Stimulated activated CD4-positive, alpha-beta T cell treated with anti-CD3 and anti-CD28 coated beads, Interleukin-4, amount 100 ng/mL, for 48 hours (primary cell): Measurements from ENCODE around the gene ACOX3.
A peak's percentile ranks its signal among the peaks of the same experiment; 100 is the strongest.
"Not testable (repeated sequence)": the region's sequence is repeated elsewhere in the genome, so short reads cannot be mapped to it uniquely, and the experiment has no call there.

Experiments used
- DNase-seq, 2 donors: peaks; one replicate each; pipeline ENCODE4 v3.0.0-alpha.2; 2020; ENCODE audit warnings: low read depth in 2 of 2

The ACOX3 gene

DNA sequence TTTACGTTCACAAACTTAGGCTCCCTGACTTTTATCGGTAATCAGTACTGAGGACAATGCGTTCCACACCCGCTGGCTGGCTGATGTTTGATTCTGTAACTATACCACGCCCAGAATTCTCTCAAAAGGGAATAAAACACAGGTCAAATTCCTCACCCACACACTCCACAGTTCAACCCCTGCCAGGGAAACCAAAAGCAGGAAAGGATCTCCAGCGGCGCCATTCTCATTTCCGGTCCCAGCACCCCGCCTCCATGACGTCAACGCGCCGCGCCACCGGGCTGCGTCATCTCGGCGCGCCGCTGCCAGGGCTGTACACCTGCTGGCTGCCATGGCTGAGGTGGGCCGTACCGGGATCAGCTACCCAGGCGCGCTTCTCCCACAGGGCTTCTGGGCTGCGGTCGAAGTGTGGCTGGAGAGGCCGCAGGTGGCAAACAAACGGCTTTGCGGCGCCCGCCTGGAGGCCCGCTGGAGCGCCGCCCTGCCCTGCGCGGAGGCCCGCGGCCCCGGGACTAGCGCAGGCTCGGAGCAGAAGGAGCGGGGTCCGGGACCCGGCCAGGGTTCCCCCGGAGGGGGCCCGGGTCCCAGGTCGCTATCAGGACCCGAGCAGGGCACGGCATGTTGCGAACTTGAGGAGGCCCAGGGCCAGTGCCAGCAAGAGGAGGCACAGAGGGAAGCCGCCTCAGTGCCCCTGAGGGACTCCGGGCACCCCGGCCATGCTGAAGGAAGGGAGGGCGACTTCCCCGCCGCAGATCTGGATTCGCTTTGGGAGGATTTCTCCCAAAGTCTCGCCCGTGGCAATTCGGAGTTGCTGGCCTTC, at the start of gene ACOX3, which contains the start of gene TRMT44:
Gene ACOX3 (minus strand): TSS at position 232 of the 820 bp plus-strand sequence. CDS start 24,202 bp downstream, outside the sequence.
Gene TRMT44 (plus strand): TSS at position 286 of the 820 bp plus-strand sequence. CDS start 46 bp downstream, at position 332.
- DNase-seq, result peak; percentile 88 to 94

DNA sequence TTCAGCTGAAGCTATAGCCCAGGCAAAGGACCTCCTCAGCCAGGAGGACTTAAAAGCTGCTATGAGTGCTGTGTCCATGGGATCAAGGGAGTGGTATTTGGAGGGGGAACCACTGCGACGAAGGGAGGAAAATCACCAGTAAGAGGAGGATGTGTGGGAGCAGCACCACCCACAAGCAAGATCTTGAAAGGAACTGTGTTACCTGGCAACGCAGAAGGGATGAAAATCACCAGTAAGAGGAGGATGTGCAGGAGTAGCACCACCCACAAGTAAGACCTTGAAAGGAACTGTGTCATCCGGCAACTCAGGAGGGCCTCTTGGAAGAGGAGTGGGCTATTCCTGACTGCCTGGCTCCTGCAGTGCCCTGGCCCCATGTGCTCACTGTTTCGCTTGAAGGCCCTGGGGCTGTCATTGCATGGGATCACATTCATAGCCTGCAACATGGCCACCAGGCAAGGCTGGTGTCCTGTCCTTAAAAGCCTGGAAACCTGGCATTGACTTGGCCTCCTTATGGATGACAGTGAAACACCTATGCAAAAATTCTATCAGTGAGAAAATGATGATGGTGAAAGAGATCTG, 48.4 kb upstream of the ACOX3 start:
- no peak for DNase-seq

DNA sequence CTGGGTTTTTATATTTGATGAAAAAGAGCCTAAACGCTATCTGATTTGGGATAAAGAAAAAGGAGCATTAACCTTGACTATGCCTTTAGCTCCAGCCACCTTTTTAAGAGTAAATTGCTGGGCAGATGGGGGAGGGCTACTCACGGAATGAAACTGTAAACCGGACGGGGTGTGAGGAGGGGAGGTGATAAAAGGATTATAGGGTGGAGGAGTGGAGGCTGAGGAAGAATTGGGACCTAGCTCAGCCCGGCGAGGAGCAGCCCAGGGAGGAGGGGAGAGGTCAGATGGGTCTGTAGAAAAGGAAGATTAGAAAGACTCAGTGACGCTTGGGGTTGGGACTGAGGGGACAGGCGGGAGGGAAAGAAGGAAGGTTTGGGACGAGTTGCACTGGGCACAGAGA, 46.1 kb upstream of the ACOX3 start:
- DNase-seq, result not testable (repeated sequence)

DNA sequence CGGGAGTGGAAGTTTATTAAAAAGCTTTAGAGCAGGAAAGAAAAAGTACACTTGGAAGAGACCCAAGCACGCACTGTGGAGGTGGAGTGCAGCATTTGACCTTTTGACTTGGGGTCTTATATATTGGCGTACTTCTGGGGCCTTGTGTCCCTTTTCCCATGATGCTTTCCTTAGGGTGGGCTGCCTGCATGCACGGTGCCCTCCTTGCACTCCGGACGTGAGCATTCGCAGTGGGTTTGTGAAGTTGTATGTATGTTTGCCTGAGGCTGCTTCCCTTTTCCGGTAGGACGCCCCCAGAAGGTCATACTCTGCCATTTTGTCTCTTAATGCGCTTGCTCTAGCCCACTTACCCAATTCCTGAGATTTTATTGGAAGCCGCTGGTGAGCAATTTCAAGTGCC, 39.7 kb upstream of the ACOX3 start:
- DNase-seq, result no peak

DNA sequence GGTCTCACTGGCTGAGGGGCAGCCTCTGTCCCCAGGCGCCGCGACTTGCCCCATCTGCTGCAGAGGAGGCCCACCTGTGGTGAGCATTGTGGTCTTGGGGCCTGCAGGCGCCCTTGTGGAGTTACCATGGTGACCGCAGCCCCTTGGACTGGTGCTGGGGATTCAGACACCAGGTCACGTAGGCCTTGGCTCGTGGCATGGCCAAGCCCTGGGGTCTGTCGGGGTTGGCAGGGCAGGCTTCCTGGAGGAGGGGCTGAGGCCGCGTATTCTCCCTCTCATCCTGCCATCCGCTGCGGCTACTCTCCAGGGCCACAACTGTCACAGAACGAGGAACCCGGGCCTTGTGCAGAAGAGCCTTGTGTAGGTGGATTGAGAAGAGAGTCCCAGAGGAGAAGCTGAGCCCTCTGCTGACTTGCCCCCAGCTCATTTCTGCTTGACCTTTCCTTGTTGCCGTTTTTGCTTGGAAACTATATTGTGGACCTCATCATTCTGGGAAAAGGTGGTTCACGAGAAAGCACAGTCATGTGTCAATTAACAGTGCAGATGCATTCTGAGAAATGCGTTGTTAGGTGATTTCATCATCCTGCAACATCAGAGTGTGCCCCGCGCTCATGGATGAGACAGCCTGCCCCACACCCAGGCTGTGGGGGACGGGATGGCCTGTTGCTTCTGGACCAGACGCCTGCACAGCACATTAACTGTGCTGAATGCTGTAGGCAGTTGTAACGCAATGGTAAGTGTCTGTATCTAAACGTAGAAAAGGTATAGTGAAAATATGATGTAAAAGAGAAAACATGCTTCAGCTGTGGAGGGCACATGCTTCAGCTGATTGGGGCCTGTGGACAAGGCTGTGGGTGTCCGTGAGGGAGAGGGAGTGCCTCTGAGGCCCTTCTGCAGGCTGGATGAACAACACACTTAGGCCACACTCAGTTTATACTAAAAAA, 38.5 kb upstream of the ACOX3 start:
- no peak for DNase-seq

DNA sequence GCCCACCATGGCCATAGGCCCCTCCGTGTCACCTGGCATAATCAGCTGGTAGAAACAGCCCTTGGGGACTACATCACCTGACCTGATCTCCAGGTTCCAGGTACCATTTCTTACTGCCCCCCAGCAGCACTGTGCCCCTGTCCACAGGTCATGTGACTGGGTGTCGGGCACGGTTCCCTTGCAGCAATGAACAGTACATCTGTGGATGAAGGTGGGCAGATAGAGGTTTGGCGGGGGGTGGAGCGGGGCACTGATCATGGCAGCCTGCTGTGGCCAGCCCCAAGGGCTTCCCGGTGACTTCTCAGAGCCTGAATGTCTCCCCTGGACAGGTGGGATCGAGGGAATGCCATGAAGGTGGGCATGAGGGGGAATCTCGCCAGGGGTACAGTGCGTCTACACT, 37.8 kb upstream of the ACOX3 start:
- DNase-seq, result no peak

DNA sequence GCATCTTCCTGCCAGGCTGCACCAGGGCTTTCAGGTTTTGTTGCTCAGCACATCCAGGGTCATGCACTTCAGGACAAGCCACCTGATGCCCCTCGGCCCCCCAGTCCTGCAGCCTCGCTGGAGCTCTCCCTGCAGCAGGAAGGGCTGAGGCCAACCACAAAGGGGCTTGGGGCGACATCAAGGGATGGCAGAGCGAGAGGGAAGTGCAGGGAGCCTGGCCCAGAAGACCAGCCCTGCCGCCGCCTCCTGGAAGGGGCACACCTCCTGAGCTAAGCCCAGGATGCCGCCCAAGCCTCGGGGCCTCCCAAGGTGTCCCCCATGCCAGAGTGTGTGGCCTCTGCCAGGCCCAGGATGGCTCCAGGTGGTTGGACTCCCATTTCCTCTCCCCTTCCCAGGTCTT, 37.2 kb upstream of the ACOX3 start:
- DNase-seq, result no peak

DNA sequence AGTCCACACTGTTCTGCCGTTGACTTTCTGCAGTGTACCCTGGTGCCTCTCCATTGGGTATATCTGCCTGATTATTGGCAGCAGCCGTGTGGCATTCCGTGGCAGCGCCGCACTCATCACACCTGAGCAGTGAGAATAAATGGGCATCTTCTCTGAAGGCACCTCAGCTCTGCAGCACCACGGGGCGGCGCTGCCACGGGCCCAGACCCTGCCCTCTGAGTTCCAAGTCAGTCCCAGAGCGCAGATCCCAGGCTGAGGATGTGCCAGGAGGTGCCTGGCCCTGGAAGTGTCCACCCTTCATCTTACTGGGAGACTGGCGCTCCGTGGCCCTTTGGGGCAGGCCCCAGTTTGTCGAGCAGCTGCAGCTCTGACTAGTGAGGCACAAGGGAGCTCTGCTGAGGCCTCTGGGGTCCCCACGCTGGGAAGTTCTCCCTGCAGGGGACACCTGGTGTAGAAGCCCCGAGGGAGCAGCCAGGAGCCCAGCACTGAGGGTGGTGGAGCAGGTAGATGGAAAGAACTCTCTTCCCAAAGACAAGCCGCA, 36.6 kb upstream of the ACOX3 start:
- DNase-seq, result no peak

DNA sequence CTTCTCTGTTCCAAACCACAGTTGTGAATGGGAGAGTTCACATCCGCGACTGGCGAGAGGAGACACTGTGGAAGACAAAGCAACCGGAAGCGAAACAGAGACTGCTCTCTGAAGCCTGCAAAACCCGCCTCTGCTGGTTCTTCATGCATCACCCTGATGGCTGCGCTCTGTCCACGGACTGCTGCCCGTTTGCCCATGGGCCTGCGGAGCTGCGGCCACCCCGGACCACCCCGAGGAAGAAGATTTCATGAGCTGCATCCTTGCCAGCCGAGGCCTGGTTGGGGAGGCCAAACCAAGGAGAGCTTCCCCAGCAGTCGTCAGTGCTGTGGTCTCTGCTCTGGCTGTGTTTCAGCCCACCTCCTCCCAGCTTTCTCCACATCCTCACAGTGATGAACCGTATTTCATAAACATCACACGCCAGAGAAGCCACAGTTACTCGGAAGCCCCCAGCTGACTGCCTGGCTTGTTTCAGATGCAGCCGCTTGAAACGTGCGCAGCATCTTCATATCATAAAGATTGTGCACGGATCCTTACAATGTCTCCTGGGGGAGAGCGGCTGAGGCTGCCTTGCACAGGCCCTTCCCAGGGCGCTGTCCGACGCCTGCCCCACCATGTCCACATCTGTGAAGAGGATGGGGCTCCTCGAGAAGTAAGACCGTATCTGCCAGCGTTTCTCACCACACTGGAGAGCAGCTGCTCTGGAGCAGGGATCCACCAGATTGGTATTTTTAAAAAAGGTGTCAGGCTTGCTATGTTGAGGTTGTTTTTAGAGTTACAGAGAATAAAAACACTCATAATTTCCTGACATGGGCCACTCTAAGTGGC, 35.4 kb upstream of the ACOX3 start:
- DNase-seq, result no peak

DNA sequence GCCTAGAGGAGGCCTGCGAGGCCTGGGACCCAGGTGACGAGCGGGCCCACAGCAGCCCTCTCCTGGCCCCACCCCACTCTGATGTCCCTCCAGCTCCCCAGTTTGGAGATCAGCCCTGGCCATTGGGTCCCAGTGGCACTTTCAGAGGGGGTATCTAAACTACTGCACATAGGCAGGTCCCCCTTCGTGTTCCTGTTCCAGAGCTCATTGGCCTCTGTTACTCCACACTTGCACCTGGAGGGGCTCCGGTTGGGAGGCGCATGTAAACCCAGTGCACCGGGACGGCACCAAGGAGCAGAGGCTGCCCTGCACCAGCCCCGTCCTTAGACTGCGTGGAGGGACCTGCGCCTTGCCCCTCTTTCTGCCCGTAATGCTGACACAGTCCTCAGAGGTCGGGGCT, 34.3 kb upstream of the ACOX3 start:
- no peak for DNase-seq

DNA sequence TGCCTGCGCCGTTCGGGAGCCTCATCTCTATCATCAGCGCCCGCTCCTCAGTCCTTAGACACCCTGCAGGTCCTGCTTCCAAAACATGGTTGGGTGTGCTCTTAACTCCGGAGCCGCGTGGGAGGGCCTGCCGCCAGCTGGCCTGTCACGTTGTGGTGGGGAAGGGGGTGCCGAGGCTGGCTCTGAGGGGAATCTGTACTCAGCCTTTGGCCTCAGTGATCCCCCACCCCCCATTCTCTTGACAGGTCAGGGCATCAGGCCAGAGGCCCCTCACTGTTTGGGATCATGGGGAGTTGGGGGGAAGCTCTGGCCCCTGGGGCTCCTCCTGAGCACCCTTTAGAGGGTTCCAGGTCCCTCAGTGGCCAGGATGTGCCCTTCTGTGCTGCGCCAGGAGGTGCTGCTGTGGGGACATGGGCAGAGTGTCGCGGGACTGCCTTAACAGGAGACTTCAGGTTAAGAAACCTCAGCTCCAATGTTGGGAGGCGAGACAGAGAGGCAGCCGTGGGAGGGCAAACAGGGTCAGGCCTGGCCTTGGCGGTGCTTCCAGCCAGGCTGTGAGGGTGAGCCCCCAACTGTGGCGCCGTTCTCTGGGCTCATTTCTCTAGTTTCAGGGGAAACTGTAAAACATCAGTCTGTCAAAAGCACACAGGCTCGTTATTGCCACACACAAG, 33.5 kb upstream of the ACOX3 start:
- DNase-seq, result no peak

DNA sequence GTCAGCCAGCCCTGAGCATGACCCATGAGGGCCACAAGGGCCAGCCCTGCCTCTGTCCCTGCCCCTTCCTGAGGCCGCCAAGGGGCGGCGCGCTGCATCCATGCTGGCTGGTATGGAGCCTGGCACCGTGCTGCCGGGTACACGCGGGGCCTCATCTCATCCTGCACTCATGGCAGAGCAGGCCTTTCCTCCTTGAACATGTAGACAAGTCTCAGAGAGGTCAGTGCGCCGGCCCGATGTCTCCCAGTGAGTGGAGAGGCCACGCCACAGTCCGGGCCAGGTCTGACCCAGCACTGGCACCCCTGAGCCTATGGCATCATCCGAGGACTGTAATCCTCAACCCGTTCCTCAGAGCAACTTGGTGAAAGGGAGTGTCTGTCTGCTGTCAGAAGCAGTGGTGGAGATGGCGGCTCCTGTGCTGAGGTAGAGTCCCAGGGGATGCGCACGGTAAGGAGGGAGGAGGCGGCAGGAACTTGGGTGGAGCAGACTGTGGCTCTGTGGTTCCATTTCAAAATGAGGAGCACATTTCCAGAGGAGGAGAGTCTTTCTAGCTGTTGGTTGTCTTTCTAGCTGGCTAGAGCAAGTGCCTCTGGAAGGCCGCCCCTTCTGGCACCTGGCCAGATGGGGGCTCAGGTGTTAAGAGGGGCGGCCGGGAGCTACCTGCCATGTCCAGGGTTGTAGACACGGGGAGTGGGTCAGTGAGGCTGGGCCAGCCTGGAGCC, 32.8 kb upstream of the ACOX3 start:
- no peak for DNase-seq

DNA sequence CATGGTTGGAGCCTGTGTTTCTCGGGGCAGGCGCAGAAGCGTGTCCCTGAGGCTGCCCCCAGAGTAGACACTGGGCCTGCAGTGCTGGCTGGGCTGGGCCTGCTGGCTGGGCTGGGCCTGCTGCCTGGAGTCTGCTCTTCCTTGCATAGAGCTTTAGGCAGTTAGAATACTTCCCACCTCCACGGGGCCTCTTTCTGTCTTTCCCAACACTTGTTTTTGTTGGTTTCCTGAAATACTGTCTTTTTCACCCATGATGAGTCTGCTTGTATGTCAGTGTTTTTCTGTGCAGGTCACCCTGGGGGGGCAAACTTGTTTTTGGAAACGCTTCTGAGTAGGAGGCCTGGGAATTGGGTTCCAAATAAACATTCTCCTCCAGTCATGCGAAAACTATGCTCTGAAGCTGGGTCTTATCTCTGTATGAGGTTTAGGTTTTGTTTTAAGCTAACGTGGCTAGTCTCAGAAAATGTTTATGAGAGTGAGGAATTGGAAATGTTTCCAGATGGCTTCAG, 32.2 kb upstream of the ACOX3 start:
- DNase-seq, result no peak

DNA sequence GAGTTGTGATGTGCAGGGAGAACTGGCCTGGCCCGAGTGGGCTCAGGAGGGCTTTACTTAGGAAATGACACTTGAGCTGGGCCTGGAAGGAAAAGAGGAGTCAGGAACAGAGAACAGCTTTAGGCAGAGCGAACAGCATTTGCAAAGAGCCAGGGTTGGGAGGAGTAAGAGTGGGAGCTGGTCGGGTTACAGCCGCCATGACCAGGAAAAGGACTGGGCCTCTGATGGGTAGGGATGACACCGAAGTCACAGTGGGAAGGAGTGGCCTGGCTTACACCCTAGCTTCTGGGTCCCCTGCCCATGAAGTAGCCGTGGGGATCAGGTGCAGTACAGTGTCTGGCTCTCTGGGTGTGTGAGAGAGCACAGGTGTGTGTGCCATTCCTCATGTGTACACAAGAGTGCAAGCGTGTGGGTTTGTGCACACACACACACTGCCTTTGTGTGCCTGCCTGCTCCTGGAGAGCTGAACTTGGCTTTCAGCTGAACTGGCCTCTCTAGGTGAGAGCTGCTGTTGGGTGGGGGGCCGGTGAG, 31.7 kb upstream of the ACOX3 start:
- DNase-seq, result no peak

DNA sequence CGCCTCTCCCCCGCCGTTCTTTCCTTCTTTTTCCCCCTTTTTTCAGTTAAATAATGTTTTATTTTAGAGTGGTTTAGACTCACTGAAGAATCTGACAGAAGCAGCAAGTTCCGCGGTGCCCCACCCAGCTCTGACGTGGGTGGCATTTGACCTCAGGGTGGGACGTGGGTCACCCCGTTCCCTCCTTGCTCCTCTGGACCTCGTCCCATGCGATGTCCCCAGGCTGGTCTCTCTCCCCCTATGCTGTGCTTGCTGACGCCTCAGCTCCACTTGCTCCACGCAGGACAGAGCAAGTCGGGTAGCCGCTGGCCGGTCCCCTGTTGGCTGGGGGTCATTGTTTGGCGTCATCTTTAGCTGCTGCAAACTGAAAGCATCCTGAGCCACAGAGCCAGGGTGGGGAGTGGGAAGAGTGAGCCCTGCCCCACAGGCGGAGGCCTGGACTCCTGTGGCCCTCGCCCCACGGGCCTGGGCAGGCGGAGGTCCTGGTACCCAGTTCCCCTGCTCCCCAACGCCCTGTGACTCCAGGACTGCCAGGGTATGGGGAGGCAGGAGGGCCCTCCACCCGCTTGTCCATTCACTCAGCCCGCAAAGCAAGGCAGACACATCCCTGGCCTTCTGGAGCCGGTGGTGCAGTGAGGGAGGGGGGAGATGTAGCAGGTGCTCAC, 30.8 kb upstream of the ACOX3 start:
- DNase-seq, result no peak

DNA sequence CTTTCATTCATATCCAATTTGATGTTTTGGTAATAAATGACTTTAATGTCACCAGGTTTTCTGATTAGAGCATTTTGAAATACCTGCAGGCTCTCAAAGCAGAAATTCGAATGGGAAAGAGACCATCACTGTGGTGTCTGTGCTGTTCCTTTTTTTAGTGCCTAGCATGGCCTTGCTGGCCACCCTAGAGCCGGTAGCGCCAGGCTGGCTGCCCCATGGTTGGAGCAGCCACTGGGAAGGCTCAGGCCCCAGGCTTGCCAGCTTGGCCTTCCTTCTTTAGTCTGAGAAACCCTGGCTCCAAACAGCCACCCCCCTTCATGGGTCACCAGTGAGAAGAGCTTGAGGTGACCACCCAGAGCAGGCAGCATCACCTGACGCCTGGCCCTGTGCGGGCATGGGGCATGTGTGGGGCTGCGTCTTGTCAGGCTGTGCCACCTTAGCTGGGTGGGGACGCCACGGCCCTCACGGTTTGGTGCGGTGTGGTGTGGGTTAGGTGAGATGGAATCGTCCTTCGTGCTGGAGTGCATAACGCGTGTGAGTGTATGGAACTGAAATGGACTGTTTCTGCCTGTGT, 30.0 kb upstream of the ACOX3 start:
- DNase-seq, result no peak

DNA sequence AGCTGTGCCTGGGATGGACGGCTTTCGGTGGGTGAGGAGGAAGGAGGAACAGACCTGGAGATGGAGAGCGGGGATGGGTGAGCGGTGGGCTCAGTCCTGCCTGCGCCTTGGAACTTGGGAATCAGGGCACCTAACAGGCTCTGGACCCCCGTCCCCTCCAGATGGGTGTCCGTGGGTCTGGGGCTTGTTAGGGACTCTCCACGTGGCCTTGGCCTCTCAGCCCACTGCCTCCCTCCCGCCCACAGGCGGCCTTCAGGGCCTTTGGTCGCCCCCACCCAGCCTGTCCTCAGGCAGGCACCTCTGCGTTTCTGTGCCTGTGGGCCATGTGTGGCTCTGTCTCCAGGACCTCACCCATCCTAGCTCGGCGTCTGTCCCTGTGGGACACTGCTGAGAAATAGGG, 29.0 kb upstream of the ACOX3 start:
- no peak for DNase-seq

DNA sequence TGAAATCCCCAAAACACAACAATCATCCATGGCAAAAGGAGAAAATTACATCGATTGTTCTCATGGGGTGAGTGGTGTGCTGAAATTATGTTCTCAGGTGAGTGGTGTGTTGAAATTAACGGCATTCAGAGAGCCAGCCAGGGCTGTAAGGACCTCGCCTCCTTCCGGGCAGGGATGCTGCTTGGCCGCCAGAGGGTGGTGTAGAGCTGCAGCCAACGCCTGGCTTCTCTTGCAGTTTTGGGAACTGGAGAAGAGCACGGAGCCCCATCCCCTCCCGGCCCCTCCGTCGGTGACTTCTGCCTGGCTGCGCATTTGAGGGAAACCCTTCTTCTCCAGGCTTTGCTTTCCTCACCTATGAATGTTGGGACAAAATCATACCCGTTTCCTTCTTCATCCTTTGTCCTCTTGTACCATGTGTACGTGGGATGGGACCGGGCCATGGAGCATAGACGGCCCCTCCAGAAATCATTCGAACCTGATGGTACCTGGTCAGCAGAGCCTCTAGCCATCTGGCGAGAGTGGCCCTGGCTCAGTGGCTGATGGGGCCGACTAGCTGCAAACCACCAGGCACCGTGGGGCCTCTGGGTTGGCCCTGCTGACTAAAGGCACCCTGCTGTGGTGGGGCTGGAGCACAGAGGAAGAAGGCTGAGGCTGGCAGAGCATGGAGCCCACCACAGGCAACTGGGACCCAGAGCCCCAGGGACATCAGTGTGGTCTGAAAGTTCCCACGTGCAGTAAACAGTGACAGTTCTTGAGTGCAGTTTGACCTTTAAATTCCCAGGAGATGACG, 28.4 kb upstream of the ACOX3 start:
- peak; percentile 40 to 52 for DNase-seq
